HL-60 (cell line): Measurements from ENCODE around the gene ENDOV.

Experiments
- DNase-seq, 2 experiments: peaks; one replicate each; pipeline ENCODE4 v3.0.0-alpha.2; 2010 to 2020; ENCODE audit warnings: low read depth in 1 of 2, low spot score in 1 of 2
- H3K27ac ChIP-seq: fragments of 250-450 bp; sonication (Bioruptor Pico); replicated peaks from 2 replicates; pipeline ENCODE4 v1.5.1; 2020; ENCODE audit warnings: mild to moderate bottlenecking, moderate library complexity
- H3K27me3 ChIP-seq: fragments of 250-450 bp; sonication (Bioruptor Pico); 2 replicates; pipeline ENCODE4 v1.5.1; 2021; ENCODE audit warnings: mild to moderate bottlenecking, moderate library complexity; ENCODE audit not compliant: insufficient read depth, poor library complexity, severe bottlenecking
- H3K4me3 ChIP-seq: replicated peaks from 2 replicates; pipeline ENCODE4 v1.5.1; 2011; ENCODE audit warnings: mild to moderate bottlenecking, control low read depth, low read length; ENCODE audit not compliant: insufficient read depth
- CTCF ChIP-seq: IDR thresholded peaks from one replicate; pipeline ENCODE4 v1.5.1; 2011; ENCODE audit warnings: low read length, control low read depth, inconsistent platforms; ENCODE audit not compliant: insufficient read depth
- GABPA ChIP-seq: IDR thresholded peaks from 2 replicates; pipeline ENCODE4 v1.6.1; 2012; ENCODE audit warnings: low read depth
- POLR2AphosphoS5 ChIP-seq: IDR thresholded peaks from 2 replicates; pipeline ENCODE4 v1.6.1; 2012; ENCODE audit warnings: low read depth
- REST ChIP-seq: IDR thresholded peaks from 2 replicates; pipeline ENCODE4 v1.6.1; 2012; ENCODE audit warnings: low read depth; ENCODE audit not compliant: insufficient replicate concordance
- SPI1 ChIP-seq: IDR thresholded peaks from 2 replicates; pipeline ENCODE4 v1.6.1; 2012; ENCODE audit warnings: low read depth, mild to moderate bottlenecking, borderline replicate concordance

ENDOV gene

DNA sequence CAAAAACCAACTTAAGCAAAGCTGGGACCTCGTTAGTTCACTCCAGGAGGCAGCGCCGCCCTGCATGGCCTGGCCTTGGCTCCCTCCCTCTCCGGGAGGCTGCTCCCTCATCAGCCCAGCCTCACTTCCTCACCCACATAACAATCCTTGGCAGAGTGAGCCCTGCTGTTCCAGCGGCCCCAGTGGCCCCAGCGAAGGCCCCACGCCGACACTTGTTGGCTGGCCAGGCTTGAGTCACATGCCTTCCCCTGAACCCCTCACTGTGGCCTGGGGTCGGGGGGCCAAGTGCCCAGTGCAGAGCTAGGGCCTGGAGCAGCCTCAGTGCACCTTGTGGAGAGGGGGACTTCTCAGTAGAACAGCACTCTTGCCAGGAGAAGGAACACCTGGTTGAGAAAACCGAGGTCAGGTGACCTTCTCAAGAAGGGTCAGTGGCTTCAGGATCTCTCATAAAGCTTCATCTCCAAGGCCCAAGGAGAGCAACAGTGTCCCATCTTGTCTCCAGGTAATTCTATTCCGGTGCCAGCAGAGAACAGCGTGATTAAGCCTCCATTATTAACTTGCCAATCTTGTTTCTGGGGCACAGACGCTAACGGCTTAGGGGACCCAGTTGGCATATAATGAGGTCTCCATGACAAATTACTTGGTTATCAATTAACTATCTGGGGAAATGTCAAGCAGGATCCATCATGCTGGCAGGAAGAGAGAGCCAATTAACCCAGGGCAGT, 26.8 kb downstream of the ENDOV start:
- H3K4me3 ChIP-seq = no peak overlapping the region
- no peaks in the 10 kb centered on the region for H3K27me3 ChIP-seq
- H3K27ac ChIP-seq = no peak overlapping the region
- no peak for TF ChIP-seq REST
- no peak for TF ChIP-seq GABPA
- no peak for TF ChIP-seq POLR2AphosphoS5
- no peak for DNase-seq

DNA sequence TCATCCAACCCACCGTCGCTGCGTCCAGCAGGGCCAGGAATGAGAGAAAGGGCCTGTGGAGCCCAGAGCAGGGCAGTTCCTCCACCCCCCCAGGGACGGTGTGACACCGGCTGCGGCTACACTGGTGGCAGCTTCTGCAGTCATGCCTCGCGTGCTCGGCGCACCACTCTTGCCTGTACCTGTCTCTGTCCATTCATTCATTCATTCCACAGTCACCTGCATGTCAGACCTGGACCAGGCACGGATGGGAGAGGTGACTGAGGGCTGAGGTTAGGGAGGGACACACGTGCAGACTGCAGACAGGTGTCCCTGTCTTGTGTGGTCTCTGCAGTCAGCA, 27.3 kb downstream of the ENDOV start:
- Histone ChIP-seq H3K4me3 (no peak overlapping the region), H3K27ac (no peak overlapping the region), H3K27me3 (no peaks in the 10 kb centered on the region)

GRCh38 chr17:80442764-80443163, 27.8 kb downstream of the ENDOV start:
- no peak for TF ChIP-seq GABPA
- TF ChIP-seq REST = no peak
- TF ChIP-seq POLR2AphosphoS5 = no peak
- no peak for TF ChIP-seq CTCF
- no peak for TF ChIP-seq SPI1
- Histone ChIP-seq H3K27me3 (no peaks in the 10 kb centered on the region), H3K27ac (no peak overlapping the region), H3K4me3 (no peak overlapping the region)
- DNase-seq = no peak

More for the DNA sequence above, 27.3 kb downstream of the ENDOV start:
- TF ChIP-seq CTCF (no peak), POLR2AphosphoS5 (no peak), GABPA (no peak), REST (peak; percentile 30)
- DNase-seq = no peak
